K562 (cell line): ENCODE results near the gene CNPY4. TPM values are rescaled to one million over a fixed set of nuclear protein-coding genes. Genes with fewer than 3 reads are reported as not detected.
A peak's percentile ranks its signal among the peaks of the same experiment; 100 is the strongest.

Experiments
- ATAC-seq: fragments of 200-7000 bp; cut with Tn5 transposase; 3 replicates; pipeline ENCODE4 v1.9.1; 2020; ENCODE audit warnings: moderate library complexity
- BruUV-seq: library from RNA; stranded (reverse); fragments of 400-500 nt; replicated peaks from 2 replicates; lab custom pipeline; 2021; lab: Mats Ljungman, UMichigan
- CTCF ChIA-PET: fragments of 300-600 bp; formaldehyde crosslinking; extraction: SDS; loops from one replicate; lab custom pipeline; 2021; ENCODE audit warnings: low intra/inter-chr PET ratio; lab: Yijun Ruan, JAX
- POLR2A ChIA-PET: fragments of 300-600, 350-650 bp; sonication (Branson Sonifier 250); formaldehyde crosslinking; extraction: SDS; loops from one replicate; lab custom pipeline; 2021; ENCODE audit warnings: antibody characterized with exemption, inconsistent platforms; lab: Yijun Ruan, JAX
- DNase-seq, 4 experiments: peaks; one replicate each; pipeline versions ENCODE4 v3.0.0 to v3.0.0-alpha.2; 2011 to 2018; ENCODE audit warnings: low spot score in 3 of 4, mixed read lengths in 3 of 4; ENCODE audit errors: extremely low read depth in 1 of 4
- FAIRE-seq: peaks from 2 replicates; lab custom pipeline; 2011; peaks lifted over from hg19 to GRCh38; lab: Jason Lieb, UNC
- H2AFZ ChIP-seq: 2 replicates; pipeline ENCODE4 v1.6.0; 2011; ENCODE audit warnings: low read depth, low read length, control low read depth, inconsistent platforms
- H3K27ac ChIP-seq: fragments of 200-600 bp; 3 replicates; pipeline ENCODE4 v1.8.0; 2011; ENCODE audit warnings: low read depth, mild to moderate bottlenecking, control low read depth, inconsistent platforms, low read length, moderate library complexity, mixed read lengths; ENCODE audit errors: extremely low read depth
- H3K27me3 ChIP-seq, 2 experiments: fragments of 300-600 bp in 1 of 2; 2 replicates in 1 of 2; 3 replicates in 1 of 2; pipeline versions ENCODE4 v1.6.0 to v1.8.0; 2011; ENCODE audit warnings: inconsistent platforms in 2 of 2, low read length in 2 of 2, mild to moderate bottlenecking in 1 of 2, mixed read lengths in 1 of 2, moderate library complexity in 1 of 2; ENCODE audit not compliant: control insufficient read depth in 2 of 2, insufficient read depth in 2 of 2
- H3K36me3 ChIP-seq: fragments of 300-600 bp; 3 replicates; pipeline ENCODE4 v1.8.0; 2011; ENCODE audit warnings: mild to moderate bottlenecking, low read length, inconsistent platforms; ENCODE audit not compliant: control insufficient read depth, insufficient read depth
- H3K4me1 ChIP-seq, 2 experiments: fragments of 200-600 bp in 1 of 2; replicated peaks in 1 of 2; 2 replicates in 1 of 2; 3 replicates in 1 of 2; pipeline versions ENCODE4 v1.5.1 to v1.8.0; 2011; ENCODE audit warnings: inconsistent platforms in 2 of 2, low read length in 2 of 2, mild to moderate bottlenecking in 1 of 2, mixed read lengths in 1 of 2, moderate library complexity in 1 of 2; ENCODE audit not compliant: control insufficient read depth in 2 of 2, insufficient read depth in 2 of 2
- H3K4me2 ChIP-seq: 2 replicates; pipeline ENCODE4 v1.6.1; 2011; ENCODE audit warnings: low read length, control low read depth, inconsistent platforms, mixed read lengths; ENCODE audit not compliant: insufficient read depth
- H3K4me3 ChIP-seq: fragments of 200-600 bp; sonication (generic), shearing (Covaris generic); 2 replicates; pipeline ENCODE4 v1.5.1; 2016; ENCODE audit warnings: control low read depth, inconsistent platforms
- H3K79me2 ChIP-seq: fragments of 200-600 bp; 3 replicates; pipeline ENCODE4 v1.8.0; 2011; ENCODE audit warnings: low read length, inconsistent platforms; ENCODE audit not compliant: control insufficient read depth, insufficient read depth
- H3K9ac ChIP-seq, 2 experiments: 2 replicates each; pipeline versions ENCODE4 v1.6.0 to v1.6.1; 2011; ENCODE audit warnings: low read depth in 2 of 2, low read length in 2 of 2, control low read depth in 1 of 2, inconsistent platforms in 1 of 2, mild to moderate bottlenecking in 1 of 2, mixed read lengths in 1 of 2; ENCODE audit not compliant: insufficient read depth in 1 of 2
- H3K9me1 ChIP-seq: one replicate; pipeline ENCODE4 v1.6.0; 2011; ENCODE audit warnings: inconsistent platforms, mild to moderate bottlenecking, low read length, moderate library complexity; ENCODE audit not compliant: control insufficient read depth, insufficient read depth
- H3K9me3 ChIP-seq: replicated peaks from 2 replicates; pipeline ENCODE4 v1.5.1; 2011; ENCODE audit warnings: low read depth, low read length, inconsistent platforms; ENCODE audit not compliant: control insufficient read depth, insufficient read depth
- H4K20me1 ChIP-seq: replicated peaks from 2 replicates; pipeline ENCODE4 v1.6.1; 2011; ENCODE audit warnings: low read length, inconsistent platforms, mixed read lengths; ENCODE audit not compliant: control insufficient read depth, insufficient read depth
- MAX ChIP-seq: sonication (generic); formaldehyde crosslinking; IDR thresholded peaks from 2 replicates; pipeline ENCODE4 v1.9.0; 2022; ENCODE audit warnings: mild to moderate bottlenecking, missing genetic modification reagents
- NUFIP1 ChIP-seq: fragments of 450-650 bp; IDR thresholded peaks from 2 replicates; pipeline ENCODE4 v1.6.1; 2018; ENCODE audit not compliant: partially characterized antibody
- POLR2A ChIP-seq: fragments of 450-650 bp; conservative IDR thresholded peaks from 2 replicates; pipeline ENCODE4 v1.6.1; 2016
- POLR2G ChIP-seq: fragments of 200-400 bp; formaldehyde crosslinking; IDR thresholded peaks from 2 replicates; pipeline ENCODE4 v1.6.1; 2017; ENCODE audit warnings: low read depth, mild to moderate bottlenecking, antibody characterized with exemption, low read length, moderate library complexity
- RBFOX2 ChIP-seq: fragments of 200-400 bp; formaldehyde crosslinking; IDR thresholded peaks from 2 replicates; pipeline ENCODE4 v1.6.1; 2017; ENCODE audit warnings: low read depth, mild to moderate bottlenecking, low read length, moderate library complexity
- SMAD1 ChIP-seq: fragments of 150-350 bp; IDR thresholded peaks from 2 replicates; pipeline ENCODE4 v1.6.1; 2014; ENCODE audit warnings: low read length, low read depth; ENCODE audit not compliant: partially characterized antibody
- SUPT5H ChIP-seq: fragments of 450-650 bp; IDR thresholded peaks from 2 replicates; pipeline ENCODE4 v1.6.1; 2016
- TBP ChIP-seq: optimal IDR thresholded peaks from 2 replicates; pipeline ENCODE3; 2011; ENCODE audit warnings: low read depth, low read length, improper control_type of control experiment
- TSC22D4 ChIP-seq: fragments of 450-650 bp; IDR thresholded peaks from 2 replicates; pipeline ENCODE4 v1.6.1; 2016; ENCODE audit warnings: missing genetic modification characterization, missing biosample characterization, control low read depth
- ZNF324 ChIP-seq: fragments of 250-450 bp; sonication (Bioruptor Pico); IDR thresholded peaks from 2 replicates; pipeline ENCODE4 v1.4.0; 2020; ENCODE audit warnings: mild to moderate bottlenecking
- WGBS: fragments of 100-300 bp; shearing (Covaris generic); methylation state at CpG from one replicate; pipeline ENCODE4 v1.1.6; 2016; ENCODE audit warnings: low coverage, mixed read lengths; ENCODE audit not compliant: insufficient coverage; ENCODE audit errors: missing lambda C conversion rate; 5-methylcytosine and 5-hydroxymethylcytosine counted together
- in situ Hi-C: fragments of 300-500 bp; cut with MboI; formaldehyde crosslinking; loops from 4 replicates; pipeline ENCODE4 v1.15.0; 2018; ENCODE audit warnings: inconsistent platforms, mixed read lengths
- intact Hi-C: fragments of 100-400 bp; cut with micrococcal nuclease; formaldehyde crosslinking; loops from 2 replicates; pipeline ENCODE4 v1.14.2; 2022
- polyA plus RNA-seq, 8 experiments: library from polyadenylated mRNA; depleted of rRNA in 4 of 8; stranded (reverse) in 5 of 8; unstranded in 3 of 8; fragments of >200 nt; fragmentation: Nextera tagmentation in 2 of 8; fragmentation: Illumina TruSeq in 1 of 8; extraction: Ambion mirVana in 2 of 8; extraction: Trizol in 1 of 8; gene quantifications; 2 replicates each; pipeline versions ENCODE4 v1.2.1 to v1.2.3, GENCODE V29; 2011 to 2014; ENCODE audit warnings: inconsistent platforms in 1 of 8, missing spikeins in 1 of 8
- total RNA-seq, 7 experiments: library from RNA; depleted of rRNA in 6 of 7; stranded (reverse); fragments of >200 nt in 6 of 7; fragmentation: Illumina TruSeq in 2 of 7; extraction: Trizol in 2 of 7; gene quantifications; 2 replicates each; pipeline versions ENCODE4 v1.2.1 to v1.2.3, GENCODE V29; 2011 to 2021; ENCODE audit warnings: low replicate concordance in 1 of 7

CNPY4 gene
- total and polyA plus RNA-seq, 9 of the 15 experiments (the other 6 are each of a cell fraction or from before 2014, with no cell fraction given) = 1.9 to 11.2 (median 7.0) TPM

- TF ChIP-seq MAX (CRISPR knock-in tag) = no peak
- no peak for TF ChIP-seq TBP
Measured at GRCh38 chr7:100095289-100095688, 24.1 kb upstream of the CNPY4 start (continued).

- peaks cover 46% of the 10 kb centered on the region for H3K79me2 ChIP-seq
- H3K9me1 ChIP-seq = peaks cover 3% of the 10 kb centered on the region
- in situ Hi-C loops = no loop called here
- peaks cover 5 to 19% of the 10 kb centered on the region in 2 experiments; a peak in 4 of 5 replicates for H3K4me1 ChIP-seq
- peaks cover 97% of the 10 kb centered on the region for H3K36me3 ChIP-seq
- peak overlapping the region in 1 of 2 experiments; percentile 47; a peak in 1 of 4 replicates for H3K9ac ChIP-seq
- H4K20me1 ChIP-seq = peaks cover 61% of the 10 kb centered on the region
- WGBS = 95% methylated on average over 17 of the region's 17 CpGs
- no peak for DNase-seq
- TF ChIP-seq RBFOX2 (peak; percentile 76), NUFIP1 (no peak), POLR2G (peak; percentile 72), SUPT5H (no peak), POLR2A (peak; percentile 20; the same call in 1 of the 2 replicates), TSC22D4 (tag) (no peak), SMAD1 (no peak), ZNF324 (no peak)
- H3K9me3 ChIP-seq = no peaks in the 10 kb centered on the region
- POLR2A ChIA-PET = interaction anchor here (0.9 to 1.4 kb wide), 6 partner anchors 10 to 106 kb away, joined by 3 to 8 read pairs (median 4); no protein-coding TSS in a partner anchor
- CTCF ChIA-PET = no interaction called here
- H3K27ac ChIP-seq = no peak overlapping the region
- intact Hi-C loops = no loop called here
- H2AFZ ChIP-seq = no peak overlapping the region
- no TSS peak for BruUV-seq
- ATAC-seq = no peak
- no peak for FAIRE-seq
- no peaks in the 10 kb centered on the region for H3K27me3 ChIP-seq
- H3K4me2 ChIP-seq = no peak overlapping the region
- H3K4me3 ChIP-seq = no peak overlapping the region
Measured at GRCh38 chr7:100095704-100096103, 23.7 kb upstream of the CNPY4 start.
